SJSA1 (cell line): ENCODE data around the gene KIFC3. TPM values are rescaled to one million over a fixed set of nuclear protein-coding genes. Genes with fewer than 3 reads are reported as not detected.
A peak's percentile ranks its signal among the peaks of the same experiment; 100 is the strongest.

ENCODE experiments used
- DNase-seq, 2 experiments: peaks; one replicate each; pipeline ENCODE4 v3.0.0-alpha.2; 2015 to 2020; ENCODE audit warnings: low spot score in 2 of 2, low read depth in 1 of 2
- H3K27ac ChIP-seq: fragments of 250-450 bp; sonication (Bioruptor Pico); 2 replicates; pipeline ENCODE4 v1.5.1; 2020; ENCODE audit warnings: mild to moderate bottlenecking, moderate library complexity
- H3K27me3 ChIP-seq: fragments of 250-450 bp; sonication (Bioruptor Pico); replicated peaks from 2 replicates; pipeline ENCODE4 v1.5.1; 2020; ENCODE audit warnings: mild to moderate bottlenecking, moderate library complexity
- H3K36me3 ChIP-seq: fragments of 250-450 bp; sonication (Bioruptor Pico); 2 replicates; pipeline ENCODE4 v1.5.1; 2020; ENCODE audit warnings: mild to moderate bottlenecking
- H3K4me1 ChIP-seq: fragments of 250-450 bp; sonication (Bioruptor Pico); replicated peaks from 2 replicates; pipeline ENCODE4 v1.6.1; 2021; ENCODE audit warnings: mild to moderate bottlenecking
- H3K4me3 ChIP-seq: fragments of 250-450 bp; sonication (Bioruptor Pico); 2 replicates; pipeline ENCODE4 v1.5.1; 2020; ENCODE audit warnings: mild to moderate bottlenecking
- H3K9me3 ChIP-seq: fragments of 250-450 bp; sonication (Bioruptor Pico); replicated peaks from 2 replicates; pipeline ENCODE4 v1.5.1; 2020; ENCODE audit warnings: mild to moderate bottlenecking
- total RNA-seq: library from RNA; depleted of rRNA; stranded (reverse); fragments of >200 nt; shearing (Covaris generic); gene quantifications from 2 replicates; pipeline ENCODE4 v1.2.3, GENCODE V29; 2014

KIFC3 gene
- total RNA-seq, 1 experiment from 2014 or later, result 132 TPM

DNA sequence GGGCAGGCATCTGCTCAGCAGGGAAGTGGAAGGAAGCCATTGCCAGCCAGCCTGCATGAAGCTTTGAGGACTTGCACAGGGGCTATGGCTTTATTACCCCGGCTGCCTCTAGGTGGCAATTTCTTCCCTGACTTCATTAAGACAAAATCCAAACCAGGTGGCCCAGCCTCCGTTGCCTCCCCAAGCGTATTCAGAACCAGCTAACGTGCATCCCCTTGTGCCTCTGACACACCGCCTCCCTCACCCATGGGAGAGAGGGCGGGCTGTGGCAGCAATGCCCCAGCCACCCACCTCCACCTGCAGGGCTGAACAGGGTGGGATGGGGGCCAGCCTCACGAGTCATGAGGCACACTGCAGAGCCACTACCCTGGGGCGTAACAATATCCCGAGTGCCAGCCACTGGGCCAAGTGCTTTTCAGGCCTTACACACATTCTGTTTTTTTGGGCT is 6.8 kb downstream of the KIFC3 start:
- Histone ChIP-seq H3K4me3 (no peak overlapping the region), H3K27me3 (no peaks in the 10 kb centered on the region), H3K4me1 (peaks cover 13% of the 10 kb centered on the region), H3K36me3 (peaks cover 89% of the 10 kb centered on the region), H3K9me3 (no peaks in the 10 kb centered on the region), H3K27ac (no peak overlapping the region)
- DNase-seq, result no peak

GRCh38 chr16:57794849-57795430 is 7.4 kb downstream of the KIFC3 start:
- Histone ChIP-seq H3K9me3 (no peaks in the 10 kb centered on the region), H3K4me3 (no peak overlapping the region), H3K36me3 (peaks cover 89% of the 10 kb centered on the region), H3K27me3 (no peaks in the 10 kb centered on the region), H3K27ac (no peak overlapping the region), H3K4me1 (peaks cover 8% of the 10 kb centered on the region)
- DNase-seq, result no peak

DNA sequence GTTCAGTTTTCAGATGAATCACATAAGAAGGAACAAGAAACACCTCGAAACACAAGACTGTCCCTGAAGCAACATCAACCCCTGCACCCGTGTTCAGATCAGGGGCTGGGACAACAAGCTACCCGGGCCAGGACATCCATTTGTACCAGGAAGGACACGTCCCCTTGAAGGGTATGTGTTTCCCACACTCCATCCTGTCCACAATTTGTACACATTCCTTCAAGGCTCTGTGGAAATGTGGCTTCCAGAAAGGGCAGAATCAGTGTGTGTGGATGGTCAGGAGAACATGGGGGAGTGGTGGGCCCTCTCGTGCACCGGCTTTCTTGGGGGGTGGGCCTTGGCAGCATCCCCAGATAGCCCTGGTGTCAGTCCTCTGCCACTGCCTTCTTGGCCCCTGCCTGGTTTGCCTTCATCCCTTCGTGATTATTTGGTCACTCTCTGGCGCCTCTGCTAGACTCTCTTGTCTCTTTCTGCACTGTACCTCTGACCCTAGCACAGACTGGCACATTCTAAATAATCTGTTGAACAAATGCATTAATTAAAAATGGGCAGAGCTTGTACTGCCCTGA is 10.3 kb downstream of the KIFC3 start:
- no peak overlapping the region for H3K4me3 ChIP-seq
- H3K27me3 ChIP-seq, result no peaks in the 10 kb centered on the region
- H3K4me1 ChIP-seq, result no peaks in the 10 kb centered on the region
- no peak for DNase-seq
- H3K27ac ChIP-seq, result no peak overlapping the region
- H3K9me3 ChIP-seq, result no peaks in the 10 kb centered on the region
- peaks cover 93% of the 10 kb centered on the region for H3K36me3 ChIP-seq

- Histone ChIP-seq H3K27ac (no peak overlapping the region), H3K36me3 (peaks cover 93% of the 10 kb centered on the region), H3K4me3 (no peak overlapping the region), H3K4me1 (no peaks in the 10 kb centered on the region), H3K9me3 (no peaks in the 10 kb centered on the region), H3K27me3 (no peaks in the 10 kb centered on the region)
- no peak for DNase-seq
Observed at GRCh38 chr16:57791195-57791892, 10.9 kb downstream of the KIFC3 start.

DNA sequence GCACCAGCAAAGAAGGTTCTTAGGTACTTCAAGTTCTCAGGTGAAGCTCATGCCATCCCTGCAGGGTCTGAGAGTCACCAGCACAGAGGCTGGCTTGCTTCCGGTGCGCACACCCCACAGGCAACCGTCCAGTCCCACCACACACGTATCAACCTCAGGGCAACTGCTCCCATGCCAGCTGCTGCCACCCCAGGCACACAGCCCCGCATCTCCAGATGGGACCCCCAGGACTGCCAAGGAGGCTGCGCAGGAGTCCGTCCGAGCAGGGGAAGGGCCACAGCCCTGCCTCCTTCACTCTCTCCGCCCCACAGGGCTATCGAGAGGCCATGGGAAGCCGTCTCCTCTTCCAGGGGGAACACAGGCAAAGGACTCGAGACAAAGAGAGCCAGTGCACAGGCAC is 13.3 kb downstream of the KIFC3 start:
- Histone ChIP-seq H3K27ac (no peak overlapping the region), H3K4me3 (no peak overlapping the region), H3K27me3 (no peaks in the 10 kb centered on the region), H3K36me3 (peaks cover 94% of the 10 kb centered on the region), H3K4me1 (no peaks in the 10 kb centered on the region), H3K9me3 (no peaks in the 10 kb centered on the region)
- no peak for DNase-seq

DNA sequence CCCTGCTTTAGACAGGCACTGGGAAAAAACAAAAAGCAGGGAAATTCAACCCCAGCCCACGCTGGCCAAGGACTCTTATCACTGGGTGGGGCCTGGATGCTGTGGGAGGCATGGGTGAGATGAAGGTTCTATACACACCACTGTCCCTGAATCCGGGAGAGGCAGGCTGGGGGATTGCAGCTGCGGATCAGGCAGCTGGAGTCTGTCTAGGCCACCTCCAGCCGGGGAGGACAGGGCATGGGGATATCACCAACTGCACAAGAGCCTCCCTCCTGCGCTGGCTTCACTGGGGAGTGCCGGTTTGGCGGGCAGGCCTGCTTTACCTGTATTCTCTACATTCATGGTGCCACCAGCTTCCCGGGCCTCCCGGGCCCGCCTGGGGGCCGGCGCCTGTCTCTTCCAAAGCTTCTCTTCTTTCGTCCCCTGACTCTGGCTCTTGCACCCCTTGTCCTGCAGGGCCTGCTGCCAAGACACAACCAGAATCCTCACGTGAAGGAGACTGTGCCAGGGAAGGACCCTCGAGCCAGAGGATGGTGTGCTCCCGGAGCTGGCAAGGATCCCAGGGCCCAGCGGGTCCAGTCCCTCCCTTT is 13.9 kb downstream of the KIFC3 start:
- Histone ChIP-seq H3K4me3 (no peak overlapping the region), H3K27ac (no peak overlapping the region), H3K27me3 (no peaks in the 10 kb centered on the region), H3K36me3 (peaks cover 95% of the 10 kb centered on the region), H3K9me3 (no peaks in the 10 kb centered on the region), H3K4me1 (no peaks in the 10 kb centered on the region)
- DNase-seq, result no peak

GRCh38 chr16:57787519-57787905 is 14.8 kb downstream of the KIFC3 start:
- H3K36me3 ChIP-seq, result peaks cover 95% of the 10 kb centered on the region

GRCh38 chr16:57786632-57787518 is 15.4 kb downstream of the KIFC3 start:
- DNase-seq, result no peak
- Histone ChIP-seq H3K27me3 (no peaks in the 10 kb centered on the region), H3K4me1 (peaks cover 7% of the 10 kb centered on the region), H3K27ac (no peak overlapping the region), H3K36me3 (peaks cover 95% of the 10 kb centered on the region), H3K4me3 (no peak overlapping the region), H3K9me3 (no peaks in the 10 kb centered on the region)

More at GRCh38 chr16:57787519-57787905, 14.8 kb downstream of the KIFC3 start:
- DNase-seq, result no peak
- no peak overlapping the region for H3K4me3 ChIP-seq
- H3K9me3 ChIP-seq, result no peaks in the 10 kb centered on the region
- no peaks in the 10 kb centered on the region for H3K27me3 ChIP-seq
- peaks cover 1% of the 10 kb centered on the region for H3K4me1 ChIP-seq
- H3K27ac ChIP-seq, result no peak overlapping the region

GRCh38 chr16:57785924-57786323 is 16.4 kb downstream of the KIFC3 start:
- no peak for DNase-seq
- Histone ChIP-seq H3K27me3 (no peaks in the 10 kb centered on the region), H3K27ac (no peak overlapping the region), H3K4me1 (peaks cover 11% of the 10 kb centered on the region), H3K36me3 (peaks cover 95% of the 10 kb centered on the region), H3K4me3 (no peak overlapping the region), H3K9me3 (no peaks in the 10 kb centered on the region)

- no peak overlapping the region for H3K4me3 ChIP-seq
- no peak overlapping the region for H3K27ac ChIP-seq
- peaks cover 11% of the 10 kb centered on the region for H3K4me1 ChIP-seq
- H3K36me3 ChIP-seq, result peaks cover 92% of the 10 kb centered on the region
- no peak for DNase-seq
- no peaks in the 10 kb centered on the region for H3K9me3 ChIP-seq
- no peaks in the 10 kb centered on the region for H3K27me3 ChIP-seq
Observed at GRCh38 chr16:57785385-57785784, 16.9 kb downstream of the KIFC3 start.

DNA sequence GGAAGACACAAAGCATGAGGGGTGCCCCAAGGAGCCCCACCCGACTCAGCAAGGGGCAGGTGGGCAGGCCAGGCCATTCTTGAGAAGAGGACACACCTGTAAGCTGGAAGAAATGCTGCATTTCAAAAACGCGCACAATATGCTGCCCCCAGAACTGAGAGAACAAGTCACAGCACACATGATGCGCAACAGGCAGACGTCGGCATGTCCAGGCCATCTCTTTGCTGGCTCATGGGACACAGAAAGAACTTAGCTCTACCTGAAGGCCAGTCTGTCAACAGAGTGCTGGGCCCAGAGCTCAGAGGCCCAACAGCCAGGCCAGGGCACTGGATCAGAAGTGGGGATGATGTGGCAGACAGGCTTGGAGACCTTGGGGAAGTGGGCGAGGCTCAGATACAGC is 18.0 kb downstream of the KIFC3 start:
- H3K36me3 ChIP-seq, result peaks cover 92% of the 10 kb centered on the region
- no peaks in the 10 kb centered on the region for H3K9me3 ChIP-seq
- DNase-seq, result no peak
- no peak overlapping the region for H3K4me3 ChIP-seq
- no peak overlapping the region for H3K27ac ChIP-seq
- H3K27me3 ChIP-seq, result no peaks in the 10 kb centered on the region
- peaks cover 11% of the 10 kb centered on the region for H3K4me1 ChIP-seq

DNA sequence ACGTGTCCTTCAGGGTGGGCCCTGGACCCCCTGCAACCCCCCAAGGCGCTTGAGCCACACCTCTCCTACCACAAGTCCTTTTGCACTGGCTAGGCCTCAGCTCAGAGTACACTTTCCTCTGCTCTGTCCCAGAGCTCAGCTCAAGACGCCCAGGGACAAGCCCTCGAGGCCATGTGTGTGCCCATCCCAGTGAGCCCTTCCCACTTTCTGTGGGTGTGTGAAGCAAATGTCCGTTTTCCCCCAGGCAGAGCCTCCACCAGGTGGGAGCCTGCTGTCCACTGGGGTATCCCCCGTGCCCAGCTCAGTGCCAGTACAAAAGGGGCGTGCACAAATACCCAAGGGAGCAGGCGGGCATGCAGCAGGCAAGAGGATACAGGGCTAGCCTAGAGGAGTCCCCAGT is 18.4 kb downstream of the KIFC3 start:
- no peak overlapping the region for H3K27ac ChIP-seq
- peaks cover 92% of the 10 kb centered on the region for H3K36me3 ChIP-seq
- no peak overlapping the region for H3K4me3 ChIP-seq
- H3K27me3 ChIP-seq, result no peaks in the 10 kb centered on the region
- H3K4me1 ChIP-seq, result peaks cover 11% of the 10 kb centered on the region
- no peak for DNase-seq
- no peaks in the 10 kb centered on the region for H3K9me3 ChIP-seq

- H3K9me3 ChIP-seq, result no peaks in the 10 kb centered on the region
- H3K4me1 ChIP-seq, result peaks cover 11% of the 10 kb centered on the region
- DNase-seq, result no peak
- H3K4me3 ChIP-seq, result no peak overlapping the region
- peaks cover 85% of the 10 kb centered on the region for H3K36me3 ChIP-seq
- 0 out of 2 replicates have a peak overlapping the region, but pooled peaks have one; percentile 10 for H3K27ac ChIP-seq
- H3K27me3 ChIP-seq, result no peaks in the 10 kb centered on the region
Observed at GRCh38 chr16:57783116-57783515, 19.2 kb downstream of the KIFC3 start.
